ENCODE data around the gene MAML3.

Gene MAML3

DNA sequence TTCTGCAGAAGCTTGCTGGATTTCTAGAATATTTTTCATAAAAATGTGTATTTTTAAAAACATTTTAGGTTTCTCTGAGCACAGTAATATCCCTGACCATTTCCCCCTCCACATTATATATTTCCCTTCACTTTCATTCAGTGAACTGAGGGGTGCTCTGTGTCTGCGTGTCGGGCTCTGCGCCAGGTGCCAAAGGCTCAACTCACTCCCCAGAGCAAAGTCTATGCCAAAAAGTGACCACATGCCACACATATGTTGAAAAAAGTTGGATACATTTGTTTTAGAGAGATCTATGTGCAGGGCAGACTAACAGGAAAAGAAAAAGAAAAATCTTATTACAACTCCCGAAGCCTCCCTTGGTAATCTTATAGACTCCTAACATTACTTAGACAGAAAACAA lies 254.6 kb downstream of the MAML3 start:
- no peak for DNase-seq (ENCODE audit: low read depth)

DNA sequence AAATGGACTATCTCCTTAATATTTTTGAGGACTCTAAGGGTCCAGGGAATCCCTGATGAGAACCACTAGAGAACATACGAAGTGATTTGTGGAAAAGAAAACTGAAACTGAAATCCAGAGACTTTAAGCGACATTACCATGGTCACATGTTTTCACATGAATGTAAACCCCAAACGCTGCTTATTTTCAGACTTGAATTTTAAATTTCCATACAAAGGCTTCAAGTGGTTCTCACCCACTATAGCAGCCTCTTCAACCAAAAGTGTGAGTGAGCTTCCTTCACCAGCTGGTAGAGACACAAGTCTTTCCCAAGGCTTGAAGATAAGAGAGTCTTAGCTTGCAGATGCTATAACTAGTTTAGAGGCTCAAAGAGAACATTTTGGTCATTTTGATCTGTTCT lies 255.7 kb downstream of the MAML3 start:
- DNase-seq (ENCODE audit: low read depth) = no peak

DNA sequence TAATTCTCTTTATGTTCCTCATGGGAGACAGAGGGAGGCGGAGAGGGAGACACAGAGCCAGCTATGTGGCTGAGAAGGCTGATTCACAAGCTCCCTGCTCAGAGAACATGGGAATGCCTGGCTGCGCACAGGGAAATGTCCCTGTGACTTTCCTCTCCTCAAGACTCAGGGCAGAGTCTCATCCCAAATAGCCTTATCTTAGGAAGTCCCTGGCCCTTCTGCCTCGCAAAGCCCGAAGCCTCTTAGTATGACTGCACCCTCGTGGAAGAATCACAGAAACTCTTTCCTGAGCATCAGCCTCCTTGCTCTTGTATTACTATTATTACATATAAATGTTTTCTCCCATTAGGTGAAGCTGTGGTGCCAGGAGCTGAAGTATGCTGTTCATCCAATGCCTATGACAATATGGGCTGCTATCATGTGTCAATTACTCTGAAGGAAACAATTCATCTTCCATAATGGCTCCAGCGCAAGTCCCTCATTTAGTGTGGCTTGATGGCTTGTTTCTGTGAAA lies 257.8 kb downstream of the MAML3 start:
- DNase-seq (ENCODE audit: low read depth) = no peak

DNA sequence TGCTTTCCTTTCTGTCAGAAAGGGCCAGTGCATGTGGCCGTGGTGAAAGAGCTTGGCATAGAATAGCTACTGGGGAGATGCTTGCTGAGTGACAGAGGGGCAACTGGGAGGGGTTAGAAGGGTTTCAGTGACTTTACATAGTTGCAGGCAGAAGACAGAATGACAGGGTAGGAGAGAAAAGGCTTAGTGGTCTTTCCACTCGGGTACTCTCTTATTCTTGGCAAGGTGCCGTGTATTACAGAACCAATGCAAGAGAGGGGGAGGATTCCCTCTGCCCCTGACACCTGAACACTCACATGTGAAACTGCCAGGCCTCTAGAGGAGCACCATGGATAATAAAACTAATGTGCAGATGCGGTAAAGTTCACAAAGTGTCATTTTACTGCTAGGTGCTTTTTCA lies 260.2 kb downstream of the MAML3 start:
- no peak for DNase-seq (ENCODE audit: low read depth)

DNA sequence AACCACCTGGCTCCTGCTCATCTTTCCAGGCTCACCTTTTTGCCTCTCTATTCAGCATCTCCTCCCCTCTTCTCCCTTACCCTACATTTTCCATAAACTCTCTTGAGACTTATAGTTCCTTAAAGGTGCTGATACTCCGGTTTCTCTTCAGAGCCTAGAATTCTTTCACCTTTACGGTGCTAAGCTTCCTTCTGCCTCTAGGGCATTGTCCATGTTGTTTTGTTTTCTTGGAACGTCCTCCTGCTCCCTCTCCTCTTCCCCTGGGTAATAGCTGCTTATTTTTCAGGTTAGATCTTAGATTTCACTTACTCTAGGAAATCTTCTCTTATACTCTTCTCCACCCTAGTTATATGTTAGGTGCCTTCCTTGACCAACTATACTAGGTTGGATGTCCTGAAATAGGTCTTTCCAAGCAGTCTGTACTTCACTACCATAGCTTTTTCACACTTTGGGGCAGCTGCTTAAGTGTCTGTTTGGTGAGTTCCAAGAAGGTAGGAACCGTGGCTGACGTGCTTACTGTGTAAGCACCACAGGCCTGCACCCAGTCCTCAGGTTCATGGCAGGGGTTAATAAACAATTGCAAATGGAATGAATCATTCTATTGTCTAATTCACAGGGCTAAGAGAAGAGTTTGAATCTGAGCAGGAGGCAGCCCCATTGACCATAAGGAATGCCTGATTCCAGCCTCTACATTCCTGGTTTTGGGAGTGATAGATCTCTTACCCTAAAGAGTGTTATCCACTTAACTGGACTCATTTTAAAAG lies 260.8 kb downstream of the MAML3 start:
- no peak for DNase-seq (ENCODE audit: low read depth)

DNA sequence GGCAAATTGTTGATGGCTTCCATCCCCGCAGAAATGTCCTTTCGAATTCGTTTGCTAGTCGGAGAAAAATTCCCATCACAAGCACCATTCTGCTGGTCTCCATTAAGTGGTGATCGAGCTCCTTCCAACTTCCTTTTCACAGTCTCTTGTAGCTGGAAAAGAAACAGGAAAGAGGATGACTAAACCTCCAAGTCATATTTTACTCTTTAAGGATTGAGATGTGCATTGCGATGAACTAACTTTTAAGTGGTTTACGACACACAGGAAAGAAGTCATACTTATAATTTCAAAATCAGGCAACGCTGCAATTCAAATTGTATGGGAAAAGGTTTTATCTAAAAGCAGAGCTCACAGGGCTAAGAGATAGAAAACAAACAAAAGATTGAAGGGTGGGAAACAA lies 263.2 kb downstream of the MAML3 start:
- no peak for DNase-seq (ENCODE audit: low read depth)

DNA sequence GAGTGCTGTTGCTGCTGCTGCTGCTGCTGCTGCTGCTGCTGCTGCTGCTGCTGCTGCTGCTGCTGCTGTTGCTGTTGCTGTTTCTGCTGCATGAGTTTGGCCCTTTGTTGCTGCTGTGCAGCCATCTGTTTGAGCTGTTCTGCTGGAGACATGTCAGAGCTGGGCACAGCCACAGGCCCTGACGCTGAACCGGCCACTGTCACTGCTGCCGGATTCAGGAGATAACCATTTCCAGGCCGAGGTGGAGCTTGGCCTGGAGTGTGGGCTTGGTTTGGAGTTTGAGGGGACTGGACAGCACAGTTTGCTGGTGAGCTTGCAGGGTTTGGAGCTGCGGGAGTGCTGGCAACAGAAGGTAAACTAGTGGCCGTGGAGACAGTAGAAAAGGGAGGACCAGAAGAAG lies 264.1 kb downstream of the MAML3 start:
- no peak for DNase-seq (ENCODE audit: low read depth)

DNA sequence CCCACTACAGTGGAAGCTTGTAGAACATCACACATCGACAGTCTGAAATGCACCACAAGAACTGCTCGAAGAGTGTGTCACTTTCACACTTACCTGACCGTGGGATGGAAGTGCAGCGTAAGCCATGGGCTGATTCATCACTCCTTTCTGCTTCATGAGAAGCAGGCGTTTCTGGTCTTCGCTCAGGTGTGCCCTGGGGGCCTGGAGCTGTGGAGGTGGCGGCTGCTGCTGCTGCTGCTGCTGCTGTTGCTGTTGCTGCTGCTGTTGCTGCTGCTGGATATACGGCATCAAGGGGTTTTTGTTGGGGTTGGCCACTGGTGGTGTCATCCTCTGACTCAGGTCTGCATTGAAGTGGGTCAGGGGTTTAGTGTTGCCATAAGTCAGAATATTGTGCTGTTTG lies 264.7 kb downstream of the MAML3 start:
- no peak for DNase-seq (ENCODE audit: low read depth)

DNA sequence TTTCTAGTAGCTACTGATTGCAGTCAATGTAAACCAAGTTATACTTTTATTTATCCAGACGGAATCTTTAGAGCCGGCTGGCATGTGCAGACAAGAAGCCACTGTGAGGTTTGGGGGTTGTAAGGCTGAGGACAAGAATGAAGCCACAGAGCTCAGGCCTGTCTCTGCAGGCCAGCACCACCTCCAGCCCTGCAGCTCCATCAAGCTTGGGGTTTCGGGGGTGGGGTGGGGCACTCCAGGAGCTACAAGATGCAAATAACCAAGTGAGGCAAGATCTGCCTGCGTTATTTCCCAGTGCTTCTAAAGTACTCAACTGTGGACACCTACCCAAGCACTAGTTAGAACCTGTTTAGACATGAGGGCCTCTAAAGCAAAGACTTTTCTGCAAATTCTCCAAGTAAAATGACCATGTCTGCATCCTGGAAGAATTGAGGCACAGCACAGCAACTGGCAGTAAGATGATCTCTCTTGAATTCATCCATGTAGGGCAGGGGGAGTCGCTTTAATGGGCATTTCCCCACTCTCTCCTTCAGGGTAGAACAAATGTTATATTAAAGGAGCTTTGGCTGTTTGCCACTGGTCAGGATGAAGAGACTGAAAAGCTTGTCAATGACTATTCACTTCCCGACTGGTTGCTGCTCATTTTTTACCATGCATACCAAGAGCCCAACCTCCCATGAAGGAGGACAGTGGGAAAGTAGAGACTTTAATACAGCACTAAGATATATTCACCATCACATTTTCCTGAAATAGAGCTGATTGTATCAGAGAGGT lies 265.8 kb downstream of the MAML3 start:
- no peak for DNase-seq (ENCODE audit: low read depth)

DNA sequence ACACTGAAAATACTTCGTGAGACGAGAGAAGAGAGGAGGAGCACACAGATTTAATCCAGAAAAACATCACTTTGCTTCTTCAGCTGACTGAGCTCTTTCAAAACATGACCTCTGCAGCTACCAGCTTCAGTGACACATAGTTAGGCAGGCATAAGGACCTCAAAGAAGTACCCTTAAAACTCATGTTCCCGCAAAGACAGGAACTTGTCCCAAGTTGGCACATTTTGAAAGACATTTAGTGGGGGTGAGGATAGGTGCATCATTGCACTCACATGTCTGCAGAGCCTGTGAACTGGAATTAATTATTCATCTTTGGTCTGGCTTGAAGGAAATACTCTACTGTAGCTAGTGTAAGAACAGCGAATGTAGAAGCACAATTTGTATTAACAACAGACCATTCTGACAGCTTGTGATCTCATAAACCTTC lies 266.6 kb downstream of the MAML3 start:
- DNase-seq (ENCODE audit: low read depth) = no peak

DNA sequence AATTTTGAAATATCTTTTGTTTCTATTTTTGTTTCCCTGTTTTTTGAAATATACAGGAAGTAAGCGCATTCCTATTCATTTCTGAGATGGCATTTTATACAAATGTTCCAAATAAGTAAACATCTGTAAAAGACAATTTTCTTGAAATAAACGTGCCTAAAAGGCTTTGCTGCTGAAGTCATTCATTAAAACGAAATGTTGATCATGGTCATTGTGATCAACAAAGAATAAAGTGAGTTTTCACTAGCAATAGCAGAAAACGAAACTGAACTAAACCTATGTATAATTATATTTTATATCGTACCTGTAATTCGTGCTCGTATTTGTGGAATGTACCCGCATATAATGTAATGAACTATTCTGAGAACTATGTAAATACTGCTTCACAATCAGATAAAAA lies 267.2 kb downstream of the MAML3 start:
- DNase-seq (ENCODE audit: low read depth) = no peak

DNA sequence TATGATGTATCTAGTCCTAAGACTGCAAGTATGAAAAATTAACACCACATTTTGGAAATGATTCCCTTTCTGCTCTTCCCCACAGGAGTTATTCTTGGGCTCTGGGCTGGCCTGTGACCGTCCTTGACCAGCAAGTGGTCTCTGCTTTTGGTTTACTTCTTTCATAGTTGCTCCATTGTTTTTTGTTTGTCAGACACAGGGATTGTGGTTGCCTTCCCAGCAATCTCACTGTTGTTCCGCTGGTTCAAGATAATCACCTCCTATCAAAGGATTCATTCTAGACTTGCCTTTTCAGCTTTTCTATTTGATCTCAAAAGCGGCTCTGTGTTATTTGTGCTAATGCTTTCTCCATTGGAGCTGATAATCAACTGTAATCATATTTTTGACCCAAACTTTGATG lies 269.5 kb downstream of the MAML3 start:
- no peak for DNase-seq (ENCODE audit: low read depth)

DNA sequence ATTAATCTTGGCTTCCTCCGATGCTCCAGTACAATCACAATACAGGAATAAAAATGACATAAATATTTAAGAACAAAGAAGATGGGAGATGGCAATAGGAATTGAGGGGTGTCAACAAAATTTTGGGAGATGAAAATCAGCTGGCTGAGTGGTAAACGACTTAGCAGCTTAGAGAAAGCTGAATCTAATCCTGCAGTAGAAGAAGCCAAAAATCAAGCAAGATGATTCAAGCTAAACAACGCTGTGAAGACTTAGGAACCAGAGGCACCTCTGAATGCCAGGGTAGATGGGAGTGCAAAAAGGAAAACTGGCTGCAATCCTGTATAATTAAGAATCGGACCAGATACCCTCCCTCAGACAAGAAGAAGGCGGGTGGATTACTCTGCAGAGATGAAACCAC lies 273.1 kb downstream of the MAML3 start:
- DNase-seq (ENCODE audit: low read depth) = no peak

DNA sequence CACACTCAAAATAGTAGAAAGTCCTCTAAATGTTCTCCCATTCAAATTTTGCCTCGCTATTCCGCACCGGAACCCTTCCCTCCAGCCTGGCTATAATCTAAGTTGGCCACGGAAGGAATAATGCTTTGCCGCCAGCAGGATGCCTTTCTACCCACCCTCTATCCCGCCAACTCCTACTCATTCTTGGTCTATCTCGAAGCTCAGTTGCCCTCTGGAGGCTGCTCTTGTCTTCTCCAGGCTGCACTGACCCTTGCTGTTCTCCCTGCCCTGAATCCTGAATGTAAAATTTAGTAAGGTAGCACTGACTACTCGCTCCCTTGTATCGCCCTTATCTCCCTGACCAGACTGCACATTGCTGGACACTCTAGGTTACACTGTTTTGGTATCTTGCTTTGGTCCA lies 275.9 kb downstream of the MAML3 start:
- no peak for DNase-seq (ENCODE audit: low read depth)

DNA sequence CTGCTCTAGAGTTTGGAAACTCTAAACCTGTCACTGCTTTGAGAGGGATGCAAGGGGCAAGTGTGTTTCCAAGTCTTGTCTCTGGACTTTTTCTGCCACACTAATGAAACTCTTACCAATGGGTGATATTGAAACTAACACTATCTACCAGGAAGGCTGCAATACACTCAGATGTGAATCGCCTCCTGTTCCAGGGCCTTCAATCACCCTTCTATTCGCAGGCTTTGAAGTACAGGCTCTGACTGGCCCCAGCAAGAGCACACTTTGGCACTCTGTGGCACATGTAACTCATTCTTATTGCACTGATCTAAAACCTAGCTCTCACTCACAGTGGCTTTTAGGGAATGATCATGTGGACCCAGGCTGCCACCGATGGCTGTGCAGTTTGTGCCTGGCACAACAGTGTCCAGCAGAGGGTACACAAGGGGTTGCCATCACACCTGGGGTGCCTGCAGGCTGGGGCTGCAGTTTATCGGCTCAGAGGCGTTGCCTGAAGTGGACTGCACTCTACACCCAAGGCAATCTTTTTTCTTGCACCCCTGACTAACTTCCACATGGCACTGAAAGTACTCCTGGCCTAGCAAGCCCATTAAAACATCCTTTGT lies 277.5 kb downstream of the MAML3 start:
- no peak for DNase-seq (ENCODE audit: low read depth)

DNA sequence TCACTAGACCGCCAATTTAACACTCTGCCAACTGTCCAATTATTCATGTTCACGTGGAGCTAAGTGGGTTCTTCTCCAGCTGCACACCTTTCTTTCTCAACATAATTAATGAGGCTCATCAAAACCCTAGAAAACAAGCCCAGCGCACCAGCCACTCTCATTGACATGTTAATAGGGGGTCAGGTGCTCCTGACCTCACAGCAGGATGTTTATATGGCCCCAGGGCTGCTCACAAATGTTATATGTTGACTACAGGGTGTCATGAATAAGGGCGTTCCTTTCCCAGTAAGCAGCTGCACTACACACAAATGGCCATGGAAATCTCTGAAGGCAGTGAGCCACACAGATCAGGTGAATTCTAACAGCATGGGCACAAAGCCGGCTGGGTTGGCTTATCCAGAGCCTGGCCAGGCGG lies 278.6 kb downstream of the MAML3 start:
- no peak for DNase-seq (ENCODE audit: low read depth)

DNA sequence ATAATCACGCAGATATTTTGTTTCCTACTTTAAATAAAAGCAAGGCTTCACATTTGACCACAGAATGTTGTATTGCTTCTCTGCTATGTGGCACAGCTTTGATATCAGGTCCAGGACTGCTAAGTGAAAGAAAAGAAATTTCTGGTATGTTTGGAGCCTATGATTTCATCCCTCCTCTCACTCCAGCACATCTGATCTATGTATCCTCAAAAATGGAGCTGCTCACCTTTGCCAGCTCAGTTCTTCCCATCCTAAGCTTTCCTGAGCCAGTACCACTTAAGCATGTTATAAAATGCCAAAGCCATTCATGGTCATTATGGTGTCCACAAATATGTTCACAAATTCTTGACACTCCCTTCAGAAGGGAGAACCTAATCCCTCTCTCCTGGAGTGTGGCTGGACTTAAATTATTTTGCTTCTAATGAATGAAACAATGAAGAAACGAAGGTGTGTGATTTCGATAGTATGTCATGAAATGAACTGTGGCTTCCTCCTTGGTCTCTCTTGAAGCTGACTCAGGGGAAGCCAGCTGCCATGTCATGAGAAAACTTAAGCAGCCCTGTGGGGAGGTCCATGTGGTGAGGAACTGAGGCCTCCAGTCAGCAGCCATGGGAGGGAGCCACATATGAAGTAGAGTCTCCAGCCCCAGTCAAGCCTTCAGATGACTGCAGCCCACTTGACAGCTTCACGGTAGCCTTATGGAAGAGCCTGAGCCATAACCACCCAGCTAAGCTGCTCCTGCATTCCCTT lies 280.7 kb downstream of the MAML3 start:
- no peak for DNase-seq (ENCODE audit: low read depth)

DNA sequence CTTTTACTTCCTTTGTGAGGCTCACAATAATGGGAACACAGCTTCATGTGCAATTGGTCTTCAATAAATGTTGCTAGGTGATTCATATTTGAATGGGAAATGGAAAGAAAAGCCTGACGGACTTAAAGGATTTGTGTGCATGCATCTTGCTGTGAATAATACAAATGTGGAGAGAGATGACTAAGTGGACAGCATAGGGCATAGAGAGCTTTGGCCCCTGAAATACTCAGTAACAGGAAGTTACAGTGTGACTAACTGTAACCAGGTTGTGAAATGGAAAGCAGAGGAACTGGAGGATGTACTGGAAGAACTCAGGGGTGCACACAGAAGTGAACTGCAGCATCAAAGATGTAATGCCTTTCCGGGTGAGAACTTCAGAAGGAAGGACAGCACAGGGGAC lies 281.7 kb downstream of the MAML3 start:
- no peak for DNase-seq (ENCODE audit: low read depth)

DNA sequence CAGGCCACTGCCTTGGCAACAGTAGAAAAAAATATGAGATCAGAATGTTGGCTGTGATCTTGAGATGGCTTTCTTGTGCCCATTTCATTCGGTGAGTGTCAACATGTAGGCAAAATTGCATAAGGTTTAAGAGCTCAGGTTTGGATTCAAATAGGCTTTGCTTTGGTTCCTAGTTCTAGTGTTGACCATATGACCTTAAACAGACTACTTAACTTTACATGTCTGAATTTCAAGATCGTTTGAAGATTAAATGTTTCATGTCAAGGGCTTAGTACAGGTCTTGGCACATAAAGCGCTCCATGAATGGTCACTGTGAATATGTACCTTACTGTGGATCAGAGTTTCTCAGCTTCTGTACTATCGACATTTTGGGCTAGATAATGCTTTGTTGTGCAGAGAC lies 284.2 kb downstream of the MAML3 start:
- no peak for DNase-seq (ENCODE audit: low read depth)

DNA sequence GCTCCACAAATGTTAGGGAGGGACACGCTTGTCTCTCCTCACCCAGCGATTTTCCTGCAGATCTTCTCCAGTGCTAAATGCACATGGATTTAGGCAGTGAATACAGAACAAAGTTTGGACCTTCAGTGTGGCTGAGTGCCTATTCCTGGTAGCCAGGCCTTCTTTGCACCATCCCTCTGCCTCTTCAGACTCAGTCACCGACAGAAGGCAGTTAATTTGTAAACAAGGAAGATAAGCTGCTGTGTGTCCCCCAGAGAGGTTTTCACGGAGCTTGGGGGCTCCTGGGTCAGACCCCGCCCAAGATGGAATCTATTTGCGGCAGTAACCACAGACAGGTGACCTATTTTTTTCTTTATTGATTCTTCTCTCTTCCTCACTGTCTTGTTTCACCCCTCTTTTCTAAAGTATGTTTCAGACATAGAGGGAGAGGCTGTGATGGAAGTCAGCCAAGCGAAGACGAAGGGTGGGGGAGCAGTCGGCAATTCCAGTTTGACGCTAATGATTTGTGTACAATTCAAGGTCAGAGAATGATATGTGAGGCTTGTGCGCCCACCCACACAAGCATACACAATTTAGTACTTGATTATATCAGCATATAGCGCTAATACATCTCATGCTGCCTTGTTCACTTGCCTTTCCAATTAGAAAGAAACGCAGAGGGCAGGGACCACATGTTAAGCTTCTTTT lies 287.6 kb downstream of the MAML3 start:
- DNase-seq (ENCODE audit: low read depth) = no peak

DNA sequence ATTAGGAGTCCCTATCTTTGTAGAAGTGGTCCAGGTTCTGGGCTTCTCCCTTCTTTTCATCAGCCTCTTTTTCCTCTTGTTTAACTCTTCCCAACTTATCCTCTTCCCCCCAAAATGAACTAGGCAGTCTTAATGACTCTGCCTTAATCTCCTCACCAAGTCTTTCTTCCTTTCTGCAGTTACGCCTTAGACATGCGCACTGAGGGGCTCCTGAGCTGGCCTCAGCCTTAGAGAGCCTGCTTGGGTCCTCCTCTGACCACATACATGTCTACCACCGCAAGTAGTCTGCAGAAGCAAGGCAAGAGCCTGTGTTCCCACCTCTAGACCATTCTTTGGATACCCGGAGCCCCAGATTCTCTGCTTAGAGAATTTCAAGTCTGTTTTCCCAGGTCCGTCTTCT lies 288.4 kb downstream of the MAML3 start:
- no peak for DNase-seq (ENCODE audit: low read depth)

DNA sequence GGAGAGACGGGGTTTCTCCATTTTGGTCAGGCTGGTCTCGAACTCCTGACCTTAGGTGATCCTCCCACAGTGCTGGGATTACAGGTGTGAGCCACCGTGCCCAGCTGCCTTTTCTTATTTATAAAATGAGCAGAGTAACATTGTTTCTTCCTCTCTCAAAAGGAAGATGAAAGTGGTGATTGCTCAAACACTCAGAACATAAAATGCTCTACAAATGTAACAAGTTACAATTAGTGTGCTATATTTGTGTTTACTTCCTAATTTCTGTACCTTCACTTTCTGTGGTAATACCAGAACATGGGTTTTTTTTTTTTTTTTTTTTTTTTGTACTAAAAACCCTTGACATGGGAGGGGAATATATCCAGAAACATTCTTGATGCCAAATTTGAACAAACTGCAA lies 290.5 kb downstream of the MAML3 start:
- DNase-seq (ENCODE audit: low read depth) = no peak
